ENCODE data around the gene CSF3.

Gene CSF3

DNA sequence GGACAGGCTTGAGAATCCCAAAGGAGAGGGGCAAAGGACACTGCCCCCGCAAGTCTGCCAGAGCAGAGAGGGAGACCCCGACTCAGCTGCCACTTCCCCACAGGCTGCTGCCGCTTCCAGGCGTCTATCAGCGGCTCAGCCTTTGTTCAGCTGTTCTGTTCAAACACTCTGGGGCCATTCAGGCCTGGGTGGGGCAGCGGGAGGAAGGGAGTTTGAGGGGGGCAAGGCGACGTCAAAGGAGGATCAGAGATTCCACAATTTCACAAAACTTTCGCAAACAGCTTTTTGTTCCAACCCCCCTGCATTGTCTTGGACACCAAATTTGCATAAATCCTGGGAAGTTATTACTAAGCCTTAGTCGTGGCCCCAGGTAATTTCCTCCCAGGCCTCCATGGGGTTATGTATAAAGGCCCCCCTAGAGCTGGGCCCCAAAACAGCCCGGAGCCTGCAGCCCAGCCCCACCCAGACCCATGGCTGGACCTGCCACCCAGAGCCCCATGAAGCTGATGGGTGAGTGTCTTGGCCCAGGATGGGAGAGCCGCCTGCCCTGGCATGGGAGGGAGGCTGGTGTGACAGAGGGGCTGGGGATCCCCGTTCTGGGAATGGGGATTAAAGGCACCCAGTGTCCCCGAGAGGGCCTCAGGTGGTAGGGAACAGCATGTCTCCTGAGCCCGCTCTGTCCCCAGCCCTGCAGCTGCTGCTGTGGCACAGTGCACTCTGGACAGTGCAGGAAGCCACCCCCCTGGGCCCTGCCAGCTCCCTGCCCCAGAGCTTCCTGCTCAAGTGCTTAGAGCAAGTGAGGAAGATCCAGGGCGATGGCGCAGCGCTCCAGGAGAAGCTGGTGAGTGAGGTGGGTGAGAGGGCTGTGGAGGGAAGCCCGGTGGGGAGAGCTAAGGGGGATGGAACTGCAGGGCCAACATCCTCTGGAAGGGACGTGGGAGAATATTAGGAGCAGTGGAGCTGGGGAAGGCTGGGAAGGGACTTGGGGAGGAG lies at the start of gene CSF3:
TSS of gene CSF3 (plus strand) at position 436 of the 993 bp plus-strand sequence. CDS start at position 471, 35 bp downstream.
- no peak for DNase-seq

- DNase-seq = no peak
These were observed 48.5 kb upstream of the CSF3 start for GRCh38 chr17:39966771-39967170.

GRCh38 chr17:39968761-39969160 lies 46.5 kb upstream of the CSF3 start:
- no peak for DNase-seq

GRCh38 chr17:39969375-39969774 lies 45.9 kb upstream of the CSF3 start:
- no peak for DNase-seq

DNA sequence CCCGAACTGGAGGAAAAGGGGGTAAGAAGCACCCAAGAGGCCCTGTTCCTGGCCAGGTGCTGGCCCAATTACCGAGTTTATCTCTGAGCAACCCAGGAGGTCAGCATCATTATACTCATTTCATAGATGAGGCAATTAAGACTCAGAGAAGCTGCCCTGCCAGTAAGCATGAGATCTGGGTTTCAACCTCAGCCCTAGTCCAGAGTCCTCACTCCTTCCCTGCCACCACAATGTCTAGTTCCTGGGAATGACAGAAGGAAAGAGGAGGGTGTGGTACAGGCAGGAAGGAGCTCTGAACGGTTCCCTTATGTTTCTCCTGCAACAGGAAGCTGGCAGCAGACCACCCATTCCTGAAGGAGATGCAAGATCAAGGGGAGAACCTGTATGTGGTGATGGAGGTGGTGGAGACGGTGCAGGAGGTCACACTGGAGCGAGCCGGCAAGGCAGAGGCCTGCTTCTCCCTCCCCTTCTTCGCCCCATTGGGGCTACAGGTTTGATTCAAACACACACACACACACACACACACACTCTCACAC lies 45.0 kb upstream of the CSF3 start:
- no peak for DNase-seq

DNA sequence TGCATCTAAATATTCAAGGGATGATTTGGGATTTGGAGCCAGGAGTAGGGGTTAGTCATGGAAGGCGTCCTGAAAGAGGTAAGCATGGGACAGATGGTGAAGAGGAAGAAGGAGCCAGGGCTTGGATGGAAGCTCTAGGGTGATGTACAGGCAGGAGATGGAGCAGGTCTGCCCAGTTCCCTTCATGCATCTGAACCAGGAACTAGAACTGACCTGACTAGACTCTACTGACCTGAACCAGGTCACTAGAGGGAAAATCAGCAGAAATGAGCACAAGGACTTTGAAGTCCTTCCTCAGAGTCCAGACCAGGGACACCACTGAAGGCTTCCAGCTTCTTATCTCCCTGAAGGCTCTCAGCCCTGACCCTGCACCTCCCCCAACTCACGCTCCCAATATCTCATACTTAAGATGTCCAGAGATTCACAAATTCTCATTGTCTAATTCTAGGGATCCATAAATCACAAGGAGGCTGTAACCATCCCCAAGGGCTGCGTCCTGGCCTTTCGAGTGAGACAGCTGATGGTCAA lies 44.1 kb upstream of the CSF3 start:
- no peak for DNase-seq

DNA sequence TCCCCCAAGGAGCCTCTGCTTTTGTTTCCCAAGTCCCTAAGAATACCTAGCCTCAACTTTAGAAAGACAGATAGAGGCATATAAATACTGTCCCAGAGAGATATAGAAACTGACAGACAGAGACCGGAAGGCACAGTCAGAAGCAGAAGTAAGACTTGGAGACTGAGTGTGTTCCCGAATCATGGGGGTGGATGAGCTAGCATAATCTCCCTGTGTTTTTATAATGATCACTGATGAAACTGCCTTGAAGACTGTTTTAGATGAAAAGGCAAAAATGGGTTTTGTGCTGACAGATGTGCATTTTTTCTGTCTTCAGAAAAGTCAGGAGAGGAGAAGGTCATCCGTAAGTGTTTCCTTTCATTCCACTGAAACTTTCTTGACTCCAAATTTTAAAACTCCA lies 43.0 kb upstream of the CSF3 start:
- no peak for DNase-seq

- DNase-seq = no peak
These were observed 41.7 kb upstream of the CSF3 start for GRCh38 chr17:39973496-39973895.

DNA sequence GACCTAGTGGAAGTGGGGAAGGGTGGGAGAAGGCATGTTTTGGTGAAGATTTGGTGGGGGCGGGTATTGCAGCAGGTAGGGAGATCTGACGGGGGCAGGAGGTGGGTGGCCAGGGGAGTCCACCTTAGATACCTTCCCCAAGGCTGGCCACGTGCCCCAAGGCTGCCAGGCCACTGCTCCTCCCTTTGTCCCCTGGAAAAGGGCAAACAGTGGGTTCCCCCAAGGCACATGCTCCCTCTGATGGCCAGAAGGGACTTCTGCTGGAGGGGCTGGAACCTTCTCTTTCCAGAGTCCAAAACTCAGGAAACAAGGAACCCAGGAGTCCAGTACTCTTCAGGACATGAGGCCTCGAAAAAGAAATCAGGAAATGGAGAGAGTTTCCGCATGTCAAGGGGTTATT lies 40.8 kb upstream of the CSF3 start:
- no peak for DNase-seq

DNA sequence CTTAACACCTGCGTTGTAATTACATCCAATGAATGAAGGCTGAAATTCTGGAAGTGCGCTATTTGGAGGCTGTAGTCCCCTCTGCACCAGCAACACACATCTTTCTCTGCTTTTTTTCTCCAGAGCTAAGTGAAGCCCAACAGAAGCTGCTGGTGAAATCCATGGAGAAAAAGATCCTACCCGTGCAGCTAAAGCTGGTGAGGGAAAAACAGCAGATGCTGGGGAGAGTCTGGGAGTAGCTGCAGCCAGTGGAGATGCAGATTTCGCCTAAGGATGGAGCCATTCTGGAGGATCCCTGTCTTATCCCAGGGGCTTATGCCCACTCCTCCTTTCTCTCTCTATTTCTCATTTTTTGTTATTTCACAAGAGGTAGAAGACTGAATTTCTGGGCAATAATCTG lies 39.4 kb upstream of the CSF3 start:
- DNase-seq = no peak

- no peak for DNase-seq
These were observed 36.1 kb upstream of the CSF3 start for GRCh38 chr17:39979016-39979670.

DNA sequence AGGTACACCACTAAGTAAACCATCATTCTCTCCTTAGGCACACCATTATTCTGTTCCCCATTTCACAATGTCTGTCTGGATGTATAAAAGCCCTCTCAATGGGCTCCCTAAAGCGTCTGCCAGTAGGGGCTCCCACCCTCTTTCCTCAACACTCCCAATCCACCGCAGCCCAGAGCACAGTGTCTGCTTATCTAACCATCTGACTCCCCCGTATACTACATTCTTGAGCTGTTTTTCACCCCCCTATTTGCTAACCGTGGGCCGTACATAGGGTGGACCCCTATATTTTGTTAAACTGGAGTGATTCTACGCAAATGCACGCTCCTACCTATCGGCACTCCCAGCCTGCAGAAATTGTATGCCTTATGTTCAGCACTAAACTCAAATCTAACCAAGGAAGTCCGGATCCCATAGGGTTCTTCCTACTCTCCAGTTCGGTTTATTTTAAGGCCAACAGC lies 35.3 kb upstream of the CSF3 start:
- no peak for DNase-seq

- peak; percentile 97 for DNase-seq
These were observed 34.7 kb upstream of the CSF3 start, which contains the start of gene PSMD3 for GRCh38 chr17:39980351-39981206. Gene PSMD3, plus strand, starts transcription at chr17:39980807. Its CDS starts 164 bp downstream, at chr17:39980971.

DNA sequence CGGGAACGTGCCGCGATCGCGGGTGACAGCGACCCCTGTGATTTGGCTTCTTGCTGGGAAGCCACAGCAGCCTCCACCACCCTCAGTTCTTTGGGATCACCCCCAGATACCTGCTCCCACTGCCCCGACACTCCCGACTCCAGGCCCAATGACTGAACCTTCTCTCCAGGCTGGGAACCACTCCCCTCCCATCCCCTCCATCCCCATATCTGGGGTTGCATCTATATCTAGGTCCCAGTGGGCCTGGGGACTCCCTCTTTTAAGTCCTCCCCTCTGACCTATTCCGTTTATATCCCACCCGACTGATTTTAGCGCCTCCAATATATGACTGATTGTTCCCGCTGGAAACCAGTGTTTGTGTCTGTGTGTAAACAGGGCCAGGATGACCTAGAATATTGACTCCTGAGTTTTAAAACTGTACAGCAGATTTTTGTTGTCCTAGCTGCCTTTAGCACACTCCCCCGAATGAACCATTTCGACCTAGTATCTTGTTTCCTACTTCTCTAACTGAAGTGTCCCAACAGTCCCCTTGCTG lies 34.0 kb upstream of the CSF3 start:
- no peak for DNase-seq

GRCh38 chr17:39981766-39982375 lies 33.4 kb upstream of the CSF3 start:
- DNase-seq = no peak

DNA sequence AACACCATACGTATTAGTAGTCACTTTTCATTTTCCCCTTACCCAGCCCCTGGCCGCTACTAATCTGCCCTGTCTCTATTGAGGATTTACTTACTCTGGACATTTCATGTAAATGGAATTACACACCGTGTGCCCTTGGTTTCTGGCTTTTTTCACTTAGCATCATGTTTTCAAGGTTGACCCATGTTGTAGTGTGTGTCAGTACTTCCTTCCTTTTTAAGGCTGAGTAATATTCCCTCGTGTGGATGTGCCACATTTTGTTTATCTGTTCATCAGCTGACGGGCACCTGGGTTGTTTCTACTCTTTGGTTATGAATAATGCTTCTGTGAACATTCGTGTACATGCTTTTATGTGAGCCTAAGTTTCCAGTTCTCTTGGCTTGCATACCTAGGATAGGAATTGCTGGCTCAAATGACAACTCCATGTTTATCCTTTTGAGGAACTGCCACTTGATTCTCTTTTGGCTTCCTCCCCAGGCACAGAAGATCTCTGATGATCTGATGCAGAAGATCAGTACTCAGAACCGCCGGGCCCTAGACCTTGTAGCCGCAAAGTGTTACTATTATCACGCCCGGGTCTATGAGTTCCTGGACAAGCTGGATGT lies 26.9 kb upstream of the CSF3 start:
- no peak for DNase-seq

- no peak for DNase-seq
These were observed 20.8 kb upstream of the CSF3 start for GRCh38 chr17:39994448-39994847.

- DNase-seq = no peak
These were observed 19.8 kb upstream of the CSF3 start for GRCh38 chr17:39995438-39995837.

GRCh38 chr17:39996162-39996561 lies 19.1 kb upstream of the CSF3 start:
- no peak for DNase-seq

DNA sequence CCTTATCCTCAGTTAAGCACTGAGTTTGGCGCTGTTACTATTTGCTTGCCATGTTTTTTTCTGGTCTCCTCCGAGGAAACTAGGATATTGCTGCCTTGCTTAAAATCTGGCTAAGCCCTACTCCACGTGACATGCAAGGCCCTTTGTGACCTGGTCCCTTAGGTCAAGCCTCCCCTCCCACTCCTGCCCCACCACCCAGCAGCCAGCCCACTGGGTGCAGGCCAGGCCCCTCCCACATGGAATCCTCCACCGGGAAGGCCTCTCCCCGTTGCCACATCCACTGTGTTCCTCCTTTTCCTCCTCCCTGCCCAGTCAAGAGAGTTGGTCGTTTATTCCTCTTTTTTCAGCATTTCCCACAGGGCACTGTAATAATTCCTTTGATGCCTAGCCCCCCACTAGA lies 18.4 kb upstream of the CSF3 start:
- DNase-seq = no peak

- no peak for DNase-seq
These were observed 17.7 kb upstream of the CSF3 start for GRCh38 chr17:39997543-39997942.

Data from activated CD4-positive, alpha-beta T cell treated with anti-CD3 and anti-CD28 coated beads, Interleukin-2, amount 50 U/mL, for 1 hour (primary cell).